H9 (cell line): Measurements from ENCODE around the gene GPHA2. TPM values are rescaled to one million over a fixed set of nuclear protein-coding genes. Genes with fewer than 3 reads are reported as not detected.

ENCODE experiments used
- DNase-seq: peaks from one replicate; pipeline ENCODE4 v3.0.0-alpha.2; 2017
- H2AFZ ChIP-seq: one replicate; pipeline ENCODE4 v1.6.1; 2013; ENCODE audit warnings: mild to moderate bottlenecking, low read length, control low read depth, moderate library complexity
- H2AK5ac ChIP-seq: 2 replicates; pipeline ENCODE4 v1.6.1; 2013; ENCODE audit warnings: low read length, control low read depth, mixed read lengths; ENCODE audit not compliant: insufficient read length
- H2BK120ac ChIP-seq: one replicate; pipeline ENCODE4 v1.6.1; 2013; ENCODE audit warnings: low read depth, mild to moderate bottlenecking, low read length, control low read depth, inconsistent platforms; ENCODE audit not compliant: poor library complexity, severe bottlenecking
- H2BK12ac ChIP-seq: 2 replicates; pipeline ENCODE4 v1.6.1; 2013; ENCODE audit warnings: low read length, control low read depth, mixed read lengths, low read depth; ENCODE audit not compliant: insufficient read length
- H2BK15ac ChIP-seq: 2 replicates; pipeline ENCODE4 v1.6.1; 2013; ENCODE audit warnings: low read depth, low read length, control low read depth
- H2BK20ac ChIP-seq: one replicate; pipeline ENCODE4 v1.6.1; 2013; ENCODE audit warnings: low read depth, mild to moderate bottlenecking, low read length, control low read depth, inconsistent platforms; ENCODE audit not compliant: poor library complexity, severe bottlenecking
- H2BK5ac ChIP-seq: 2 replicates; pipeline ENCODE4 v1.6.1; 2013; ENCODE audit warnings: low read length, control low read depth, mixed read lengths; ENCODE audit not compliant: insufficient read length
- H3K14ac ChIP-seq: 2 replicates; pipeline ENCODE4 v1.6.1; 2013; ENCODE audit warnings: low read length, control low read depth; ENCODE audit not compliant: insufficient read depth
- H3K18ac ChIP-seq: 2 replicates; pipeline ENCODE4 v1.6.1; 2013; ENCODE audit warnings: low read depth, mild to moderate bottlenecking, mixed read lengths, low read length, control low read depth; ENCODE audit not compliant: insufficient read length
- H3K23ac ChIP-seq: 2 replicates; pipeline ENCODE4 v1.6.1; 2013; ENCODE audit warnings: low read length, control low read depth, mixed read lengths, low read depth; ENCODE audit not compliant: insufficient read length
- H3K23me2 ChIP-seq: 2 replicates; pipeline ENCODE4 v1.6.1; 2013; ENCODE audit warnings: low read depth, mild to moderate bottlenecking, mixed read lengths, low read length, control low read depth; ENCODE audit not compliant: insufficient read length, poor library complexity, severe bottlenecking
- H3K27ac ChIP-seq: 2 replicates; pipeline ENCODE4 v1.5.1; 2013; ENCODE audit warnings: low read length, control low read depth, mixed read lengths, low read depth; ENCODE audit not compliant: insufficient read length
- H3K27me3 ChIP-seq: 2 replicates; pipeline ENCODE4 v1.6.1; 2013; ENCODE audit warnings: low read length, control low read depth, inconsistent platforms; ENCODE audit not compliant: insufficient read depth
- H3K4ac ChIP-seq: 2 replicates; pipeline ENCODE4 v1.6.1; 2013; ENCODE audit warnings: low read depth, mild to moderate bottlenecking, control low read depth, inconsistent platforms, low read length, moderate library complexity
- H3K4me1 ChIP-seq: 2 replicates; pipeline ENCODE4 v1.6.1; 2013; ENCODE audit warnings: low read length, control low read depth, inconsistent platforms; ENCODE audit not compliant: insufficient read depth
- H3K4me2 ChIP-seq: 2 replicates; pipeline ENCODE4 v1.6.1; 2013; ENCODE audit warnings: low read length, control low read depth, mixed read lengths; ENCODE audit not compliant: insufficient read length, insufficient read depth
- H3K56ac ChIP-seq: 2 replicates; pipeline ENCODE4 v1.6.1; 2013; ENCODE audit warnings: low read depth, mild to moderate bottlenecking, mixed read lengths, low read length, control low read depth; ENCODE audit not compliant: insufficient read length
- H3K79me1 ChIP-seq: 2 replicates; pipeline ENCODE4 v1.6.1; 2013; ENCODE audit warnings: low read depth, mild to moderate bottlenecking, moderate library complexity, low read length, control low read depth, inconsistent platforms; ENCODE audit not compliant: insufficient read depth, poor library complexity, severe bottlenecking
- H3K79me2 ChIP-seq: 2 replicates; pipeline ENCODE4 v1.6.1; 2013; ENCODE audit warnings: low read length, control low read depth, inconsistent platforms; ENCODE audit not compliant: insufficient read depth
- H3K9ac ChIP-seq: 2 replicates; pipeline ENCODE4 v1.6.1; 2013; ENCODE audit warnings: low read length, control low read depth, mixed read lengths; ENCODE audit not compliant: insufficient read length; ENCODE audit errors: extremely low read depth
- H3K9me3 ChIP-seq: one replicate; pipeline ENCODE4 v1.6.1; 2013; ENCODE audit warnings: low read depth, low read length, inconsistent platforms; ENCODE audit not compliant: control insufficient read depth
- H3T11ph ChIP-seq: one replicate; pipeline ENCODE4 v1.6.1; 2013; ENCODE audit warnings: mild to moderate bottlenecking, low read length, control low read depth, inconsistent platforms
- H4K20me1 ChIP-seq: one replicate; pipeline ENCODE4 v1.6.1; 2013; ENCODE audit not compliant: control insufficient read depth, insufficient read length, insufficient read depth
- H4K5ac ChIP-seq: 2 replicates; pipeline ENCODE4 v1.6.1; 2013; ENCODE audit warnings: low read depth, mild to moderate bottlenecking, mixed read lengths, low read length, control low read depth; ENCODE audit not compliant: insufficient read length
- H4K8ac ChIP-seq: replicated peaks from 2 replicates; pipeline ENCODE4 v1.6.1; 2013; ENCODE audit warnings: low read length, control low read depth, mixed read lengths, low read depth; ENCODE audit not compliant: insufficient read length
- H4K91ac ChIP-seq: 2 replicates; pipeline ENCODE4 v1.6.1; 2013; ENCODE audit warnings: low read depth, mild to moderate bottlenecking, moderate library complexity, mixed read lengths, low read length, control low read depth; ENCODE audit not compliant: insufficient read length
- H3K27ac Mint-ChIP-seq, 3 experiments: 2 replicates in 2 of 3; 3 replicates in 1 of 3; pipeline ENCODE4 v1.8.0; 2020 to 2021; ENCODE audit warnings: mixed read lengths in 3 of 3, mild to moderate bottlenecking in 1 of 3, moderate library complexity in 1 of 3
- H3K27me3 Mint-ChIP-seq: 2 replicates; pipeline ENCODE4 v1.8.0; 2021; ENCODE audit warnings: low read depth, mild to moderate bottlenecking, moderate library complexity, mixed read lengths
- H3K36me3 Mint-ChIP-seq, 3 experiments: 2 replicates in 2 of 3; 3 replicates in 1 of 3; pipeline ENCODE4 v1.8.0; 2020 to 2021; ENCODE audit warnings: low read depth in 3 of 3, mixed read lengths in 3 of 3; ENCODE audit not compliant: insufficient read depth in 1 of 3
- H3K4me1 Mint-ChIP-seq, 2 experiments: 2 replicates each; pipeline ENCODE4 v1.8.0; 2020; ENCODE audit warnings: mixed read lengths in 2 of 2
- H3K4me3 Mint-ChIP-seq, 2 experiments: 2 replicates in 1 of 2; 3 replicates in 1 of 2; pipeline ENCODE4 v1.8.0; 2020 to 2021; ENCODE audit warnings: mild to moderate bottlenecking in 2 of 2, mixed read lengths in 2 of 2, moderate library complexity in 1 of 2
- H3K9me3 Mint-ChIP-seq, 2 experiments: 2 replicates in 1 of 2; 3 replicates in 1 of 2; pipeline ENCODE4 v1.8.0; 2020; ENCODE audit warnings: mild to moderate bottlenecking in 2 of 2, mixed read lengths in 2 of 2, moderate library complexity in 1 of 2
- CTCF ChIP-seq: fragments of 200-600 bp; sonication (generic); conservative IDR thresholded peaks from 3 replicates; pipeline ENCODE4 v1.8.0; 2021; ENCODE audit warnings: antibody characterized with exemption, mild to moderate bottlenecking
- WGBS: extraction: QIAGEN DNeasy Blood & Tissue Kit; methylation state at CpG from one replicate; pipeline ENCODE4 v1.1.7; 2013; ENCODE audit warnings: missing lambda C conversion rate, low lambda C conversion rate, mixed read lengths; ENCODE audit not compliant: insufficient read length; ENCODE audit errors: extremely low coverage; 5-methylcytosine and 5-hydroxymethylcytosine counted together
- total RNA-seq: library from RNA; stranded (reverse); gene quantifications from 2 replicates; pipeline ENCODE4 v1.2.1, GENCODE V29; 2021

GPHA2 gene
- total RNA-seq, 1 experiment from 2014 or later, result 2.1 TPM

- no peaks in the 10 kb centered on the region for H3K9me3 Mint-ChIP-seq
- Histone ChIP-seq H2BK120ac (no peak overlapping the region), H3K18ac (no peak overlapping the region), H4K5ac (no peak overlapping the region), H3K27me3 (no peaks in the 10 kb centered on the region), H3K23me2 (no peaks in the 10 kb centered on the region), H2AK5ac (no peak overlapping the region), H4K20me1 (no peaks in the 10 kb centered on the region), H3K4me2 (no peak overlapping the region), H3T11ph (no peak overlapping the region), H3K4me1 (no peaks in the 10 kb centered on the region), H3K79me2 (no peaks in the 10 kb centered on the region), H3K4ac (no peak overlapping the region), H2BK12ac (no peak overlapping the region), H3K14ac (no peak overlapping the region), H4K8ac (no peak overlapping the region), H2BK20ac (no peak overlapping the region), H2BK5ac (no peak overlapping the region), H2AFZ (no peak overlapping the region), H3K9ac (no peak overlapping the region), H3K9me3 (no peaks in the 10 kb centered on the region), H3K56ac (no peak overlapping the region), H2BK15ac (no peak overlapping the region), H3K23ac (no peak overlapping the region), H3K27ac (no peak overlapping the region), H3K79me1 (no peaks in the 10 kb centered on the region), H4K91ac (no peak overlapping the region)
- TF ChIP-seq CTCF, result no peak
- H3K4me1 Mint-ChIP-seq, result no peaks in the 10 kb centered on the region
- no peaks in the 10 kb centered on the region; the same call in 1 of the 2 replicates for H3K27me3 Mint-ChIP-seq
- WGBS, result no CpG with 5 or more reads among the region's 3 CpGs
- no peak overlapping the region for H3K27ac Mint-ChIP-seq
- H3K36me3 Mint-ChIP-seq, result no peaks in the 10 kb centered on the region
- DNase-seq, result no peak
- H3K4me3 Mint-ChIP-seq, result no peak overlapping the region
These were observed 23.8 kb upstream of the GPHA2 start for GRCh38 chr11:64959498-64959897.
